ENCODE results near the gene HLA-DQA1.

- no peak for TF ChIP-seq EZH2 (IDR thresholded peaks at IDR 0.05; ENCODE audit: low read length, missing control alignments)
- TF ChIP-seq CTCF (conservative IDR thresholded peaks at IDR 0.05 in 1 of 2, IDR thresholded peaks at IDR 0.05 in 1 of 2; ENCODE audit: low read depth in 1 of 2, low read length in 2 of 2): no peak
Measured at GRCh38 chr6:32607263-32607987, 29.8 kb upstream of the HLA-DQA1 start.
